HG03521 (cell line): Measurements from ENCODE around the gene GCK.

Experiments used
- ATAC-seq: cut with Tn5 transposase; IDR thresholded peaks from one replicate; pipeline ENCODE4 v1.9.1; 2021; ENCODE audit warnings: mild to moderate bottlenecking, moderate library complexity; ENCODE audit not compliant: unreplicated experiment

Gene GCK

GRCh38 chr7:44189286-44189992, at the start of gene GCK:
Gene GCK, minus strand, starts transcription at chr7:44189439. Its CDS starts 486 bp downstream, at chr7:44188953.
- no peak for ATAC-seq

GRCh38 chr7:44238116-44238695, 49.0 kb upstream of the GCK start:
- no peak for ATAC-seq

- no peak for ATAC-seq
These were observed 48.5 kb upstream of the GCK start for GRCh38 chr7:44237696-44238095.

GRCh38 chr7:44236333-44236728, 47.1 kb upstream of the GCK start:
- ATAC-seq: no peak

- ATAC-seq: no peak
These were observed 46.5 kb upstream of the GCK start for GRCh38 chr7:44235582-44236332.

GRCh38 chr7:44235066-44235465, 45.8 kb upstream of the GCK start:
- ATAC-seq: no peak

GRCh38 chr7:44232901-44233715, 43.9 kb upstream of the GCK start:
- ATAC-seq: no peak

- no peak for ATAC-seq
These were observed 43.2 kb upstream of the GCK start for GRCh38 chr7:44232396-44232795.

- no peak for ATAC-seq
These were observed 41.8 kb upstream of the GCK start for GRCh38 chr7:44231088-44231487.

- ATAC-seq: no peak
These were observed 41.0 kb upstream of the GCK start for GRCh38 chr7:44230286-44230685.

- no peak for ATAC-seq
These were observed 40.4 kb upstream of the GCK start for GRCh38 chr7:44229546-44230105.

GRCh38 chr7:44228571-44229350, 39.5 kb upstream of the GCK start:
- no peak for ATAC-seq

GRCh38 chr7:44227911-44228310, 38.7 kb upstream of the GCK start:
- ATAC-seq: no peak

- no peak for ATAC-seq
These were observed 37.1 kb upstream of the GCK start for GRCh38 chr7:44226396-44226753.

- ATAC-seq: no peak
These were observed 36.5 kb upstream of the GCK start for GRCh38 chr7:44225566-44226395.

GRCh38 chr7:44224974-44225565, 35.8 kb upstream of the GCK start:
- no peak for ATAC-seq

- no peak for ATAC-seq
These were observed 35.1 kb upstream of the GCK start for GRCh38 chr7:44224080-44224973.
